WTC11 (cell line): ENCODE results near the gene SDCCAG8.

Source experiments
- JUN ChIP-seq: sonication (generic); formaldehyde crosslinking; IDR thresholded peaks from 2 replicates; pipeline ENCODE4 v1.8.0; 2023; ENCODE audit warnings: mild to moderate bottlenecking, missing genetic modification reagents
- MAX ChIP-seq: sonication (generic); formaldehyde crosslinking; IDR thresholded peaks from 2 replicates; pipeline ENCODE4 v1.8.0; 2022; ENCODE audit warnings: mild to moderate bottlenecking, missing genetic modification reagents
- NFYB ChIP-seq: sonication (generic); formaldehyde crosslinking; conservative IDR thresholded peaks from 2 replicates; pipeline ENCODE4 v1.8.0; 2022; ENCODE audit warnings: low read depth, missing genetic modification reagents
- ZNF121 ChIP-seq: sonication (generic); formaldehyde crosslinking; IDR thresholded peaks from 2 replicates; pipeline ENCODE4 v1.8.0; 2023; ENCODE audit warnings: missing genetic modification reagents
- ZNF416 ChIP-seq: fragments of 250-450 bp; sonication (Bioruptor Pico); IDR thresholded peaks from 2 replicates; pipeline ENCODE4 v1.9.0; 2021; ENCODE audit warnings: mild to moderate bottlenecking, inconsistent platforms
- TF ChIP-seq, protein P1 (sequence below): fragments of 200-600 bp; IDR thresholded peaks from 2 replicates; pipeline ENCODE4 v1.8.0; 2022; ENCODE audit warnings: antibody characterized with exemption
- TF ChIP-seq, protein P2 (sequence below): sonication (generic); formaldehyde crosslinking; IDR thresholded peaks from 2 replicates; pipeline ENCODE4 v1.8.1; 2023; ENCODE audit warnings: mild to moderate bottlenecking, missing genetic modification reagents, moderate library complexity

GRCh38 chr1:243471754-243472745 lies 216.2 kb downstream of the SDCCAG8 start:
- TF ChIP-seq, protein P1, sequence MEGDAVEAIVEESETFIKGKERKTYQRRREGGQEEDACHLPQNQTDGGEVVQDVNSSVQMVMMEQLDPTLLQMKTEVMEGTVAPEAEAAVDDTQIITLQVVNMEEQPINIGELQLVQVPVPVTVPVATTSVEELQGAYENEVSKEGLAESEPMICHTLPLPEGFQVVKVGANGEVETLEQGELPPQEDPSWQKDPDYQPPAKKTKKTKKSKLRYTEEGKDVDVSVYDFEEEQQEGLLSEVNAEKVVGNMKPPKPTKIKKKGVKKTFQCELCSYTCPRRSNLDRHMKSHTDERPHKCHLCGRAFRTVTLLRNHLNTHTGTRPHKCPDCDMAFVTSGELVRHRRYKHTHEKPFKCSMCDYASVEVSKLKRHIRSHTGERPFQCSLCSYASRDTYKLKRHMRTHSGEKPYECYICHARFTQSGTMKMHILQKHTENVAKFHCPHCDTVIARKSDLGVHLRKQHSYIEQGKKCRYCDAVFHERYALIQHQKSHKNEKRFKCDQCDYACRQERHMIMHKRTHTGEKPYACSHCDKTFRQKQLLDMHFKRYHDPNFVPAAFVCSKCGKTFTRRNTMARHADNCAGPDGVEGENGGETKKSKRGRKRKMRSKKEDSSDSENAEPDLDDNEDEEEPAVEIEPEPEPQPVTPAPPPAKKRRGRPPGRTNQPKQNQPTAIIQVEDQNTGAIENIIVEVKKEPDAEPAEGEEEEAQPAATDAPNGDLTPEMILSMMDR = no peak
- TF ChIP-seq MAX (CRISPR knock-in tag) (no peak), NFYB (CRISPR knock-in tag) (no peak), ZNF416 (CRISPR knock-in tag) (no peak), JUN (no peak), ZNF121 (CRISPR knock-in tag) (no peak)
- TF ChIP-seq, protein P2, sequence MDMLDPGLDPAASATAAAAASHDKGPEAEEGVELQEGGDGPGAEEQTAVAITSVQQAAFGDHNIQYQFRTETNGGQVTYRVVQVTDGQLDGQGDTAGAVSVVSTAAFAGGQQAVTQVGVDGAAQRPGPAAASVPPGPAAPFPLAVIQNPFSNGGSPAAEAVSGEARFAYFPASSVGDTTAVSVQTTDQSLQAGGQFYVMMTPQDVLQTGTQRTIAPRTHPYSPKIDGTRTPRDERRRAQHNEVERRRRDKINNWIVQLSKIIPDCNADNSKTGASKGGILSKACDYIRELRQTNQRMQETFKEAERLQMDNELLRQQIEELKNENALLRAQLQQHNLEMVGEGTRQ (CRISPR knock-in tag) = no peak
